Measurements from ENCODE around the gene GOLGA6A. TPM values are rescaled to one million over a fixed set of nuclear protein-coding genes. Genes with fewer than 3 reads are reported as not detected.
A peak's percentile ranks its signal among the peaks of the same experiment; 100 is the strongest.
"Not testable (repeated sequence)": the region's sequence is repeated elsewhere in the genome, so short reads cannot be mapped to it uniquely, and the experiment has no call there.

GOLGA6A gene
- total RNA-seq, 1 donor from 2014 or later: not detected

- DNase-seq (ENCODE audit: low read depth in 2 of 2): not testable (repeated sequence)
Measured at GRCh38 chr15:74108611-74109010, 26.3 kb upstream of the GOLGA6A start.

GRCh38 chr15:74108111-74108510 is 25.8 kb upstream of the GOLGA6A start:
- DNase-seq (ENCODE audit: low read depth in 2 of 2): no peak

- DNase-seq (ENCODE audit: low read depth in 2 of 2): peak; percentile 77 to 82
Measured at GRCh38 chr15:74099963-74100733, 17.8 kb upstream of the GOLGA6A start.

- not testable (repeated sequence) for DNase-seq (ENCODE audit: low read depth in 2 of 2)
Measured at GRCh38 chr15:74096753-74097474, 14.6 kb upstream of the GOLGA6A start.

GRCh38 chr15:74095610-74096009 is 13.3 kb upstream of the GOLGA6A start:
- not testable (repeated sequence) for DNase-seq (ENCODE audit: low read depth in 2 of 2)

- not testable (repeated sequence) for DNase-seq (ENCODE audit: low read depth in 2 of 2)
Measured at GRCh38 chr15:74094567-74094966, 12.2 kb upstream of the GOLGA6A start.

GRCh38 chr15:74075781-74076180 is 6.6 kb downstream of the GOLGA6A start:
- DNase-seq (ENCODE audit: low read depth in 2 of 2): not testable (repeated sequence)

- not testable (repeated sequence) for DNase-seq (ENCODE audit: low read depth in 2 of 2)
Measured at GRCh38 chr15:74072614-74073337, 9.6 kb downstream of the GOLGA6A start.

GRCh38 chr15:74072132-74072531 is 10.2 kb downstream of the GOLGA6A start:
- not testable (repeated sequence) for DNase-seq (ENCODE audit: low read depth in 2 of 2)

GRCh38 chr15:74071645-74072044 is 10.7 kb downstream of the GOLGA6A start:
- DNase-seq (ENCODE audit: low read depth in 2 of 2): not testable (repeated sequence)

- not testable (repeated sequence) for DNase-seq (ENCODE audit: low read depth in 2 of 2)
Measured at GRCh38 chr15:74065684-74066411, 16.5 kb downstream of the GOLGA6A start.

- DNase-seq (ENCODE audit: low read depth in 2 of 2): not testable (repeated sequence)
Measured at GRCh38 chr15:74064822-74065221, 17.5 kb downstream of the GOLGA6A start.

GRCh38 chr15:74064183-74064582 is 18.2 kb downstream of the GOLGA6A start:
- not testable (repeated sequence) for DNase-seq (ENCODE audit: low read depth in 2 of 2)

GRCh38 chr15:74063425-74064146 is 18.8 kb downstream of the GOLGA6A start:
- DNase-seq (ENCODE audit: low read depth in 2 of 2): not testable (repeated sequence)

- DNase-seq (ENCODE audit: low read depth in 2 of 2): no peak
Measured at GRCh38 chr15:74062671-74063070, 19.7 kb downstream of the GOLGA6A start.

GRCh38 chr15:74062236-74062635 is 20.1 kb downstream of the GOLGA6A start:
- DNase-seq (ENCODE audit: low read depth in 2 of 2): no peak

- no peak for DNase-seq (ENCODE audit: low read depth in 2 of 2)
Measured at GRCh38 chr15:74060251-74060650, 22.1 kb downstream of the GOLGA6A start.

GRCh38 chr15:74059050-74059833 is 23.1 kb downstream of the GOLGA6A start:
- not testable (repeated sequence) for DNase-seq (ENCODE audit: low read depth in 2 of 2)

GRCh38 chr15:74056330-74056729 is 26.0 kb downstream of the GOLGA6A start:
- not testable (repeated sequence) for DNase-seq (ENCODE audit: low read depth in 2 of 2)

GRCh38 chr15:74055804-74056203 is 26.5 kb downstream of the GOLGA6A start:
- no peak for DNase-seq (ENCODE audit: low read depth in 2 of 2)
